Panc1 (cell line): ENCODE results near the gene HCFC1. TPM values are rescaled to one million over a fixed set of nuclear protein-coding genes. Genes with fewer than 3 reads are reported as not detected.
A peak's percentile ranks its signal among the peaks of the same experiment; 100 is the strongest.

ENCODE experiments used
- ATAC-seq: fragments of 200-7000 bp; cut with Tn5 transposase; 2 replicates; pipeline ENCODE4 v1.9.1; 2020; ENCODE audit warnings: mild to moderate bottlenecking, moderate library complexity
- BruUV-seq: library from RNA; stranded (reverse); fragments of 400-500 nt; replicated peaks from 2 replicates; lab custom pipeline; 2021; lab: Mats Ljungman, UMichigan
- CTCF ChIA-PET: fragments of 300-600 bp; sonication (Branson Sonifier 250); formaldehyde crosslinking; loops from one replicate; lab custom pipeline; 2022; ENCODE audit warnings: antibody characterized with exemption; lab: Charles Lee
- POLR2A ChIA-PET: fragments of 300-600 bp; sonication (Branson Sonifier 250); formaldehyde crosslinking; loops from one replicate; lab custom pipeline; 2022; ENCODE audit warnings: antibody characterized with exemption; lab: Charles Lee
- DNase-seq: peaks from one replicate; pipeline ENCODE4 v3.0.0-alpha.2; 2010; ENCODE audit warnings: low read depth, low spot score
- H3K27ac ChIP-seq: 2 replicates; pipeline ENCODE4 v1.5.1; 2011; ENCODE audit warnings: mild to moderate bottlenecking, low read length, inconsistent platforms
- H3K27me3 ChIP-seq: fragments of 200-500 bp; sonication (Bioruptor generic); 2 replicates; pipeline ENCODE4 v1.6.0; 2014; ENCODE audit warnings: low read length, inconsistent platforms; ENCODE audit not compliant: control insufficient read depth, insufficient read depth
- H3K36me3 ChIP-seq: fragments of 200-500 bp; sonication (Bioruptor generic); 2 replicates; pipeline ENCODE4 v1.5.1; 2014; ENCODE audit warnings: inconsistent platforms, mild to moderate bottlenecking, low read length, moderate library complexity; ENCODE audit not compliant: control insufficient read depth, insufficient read depth
- H3K4me1 ChIP-seq: 2 replicates; pipeline ENCODE4 v1.5.1; 2011; ENCODE audit warnings: inconsistent platforms, mild to moderate bottlenecking, low read length, moderate library complexity; ENCODE audit not compliant: control insufficient read depth, insufficient read depth
- H3K4me3 ChIP-seq, 2 experiments: 2 replicates each; pipeline ENCODE4 v1.5.1; 2011 to 2012; ENCODE audit warnings: low read depth in 2 of 2, low read length in 2 of 2, mild to moderate bottlenecking in 2 of 2, inconsistent platforms in 1 of 2, moderate library complexity in 1 of 2
- H3K9me3 ChIP-seq: fragments of 200-500 bp; sonication (Bioruptor generic); 2 replicates; pipeline ENCODE4 v1.5.1; 2014; ENCODE audit warnings: low read depth, mild to moderate bottlenecking, inconsistent platforms, low read length, moderate library complexity; ENCODE audit not compliant: control insufficient read depth, insufficient read depth
- POLR2AphosphoS5 ChIP-seq: IDR thresholded peaks from 2 replicates; pipeline ENCODE4 v1.6.1; 2012; ENCODE audit warnings: mild to moderate bottlenecking, low read depth, low read length, moderate library complexity
- REST ChIP-seq, 2 experiments: IDR thresholded peaks; 2 replicates each; pipeline ENCODE4 v1.6.1; 2011 to 2012; ENCODE audit warnings: low read depth in 2 of 2, control low read depth in 1 of 2, low read length in 1 of 2, mild to moderate bottlenecking in 1 of 2, moderate library complexity in 1 of 2; ENCODE audit not compliant: insufficient read depth in 1 of 2
- SIN3A ChIP-seq: IDR thresholded peaks from 2 replicates; pipeline ENCODE4 v1.6.1; 2012; ENCODE audit warnings: low read depth, mild to moderate bottlenecking, low read length, moderate library complexity, borderline replicate concordance; ENCODE audit not compliant: insufficient read depth
- TCF7L2 ChIP-seq: IDR thresholded peaks from 2 replicates; pipeline ENCODE4 v1.6.1; 2011; ENCODE audit warnings: mild to moderate bottlenecking, low read depth, low read length, inconsistent platforms
- in situ Hi-C: cut with HindIII; loops from 2 replicates; pipeline ENCODE4 v1.10.0; 2016; ENCODE audit warnings: low sequenced_read_pairs, low pct_unique_long_range_greater_than_20kb
- intact Hi-C: fragments of 100-400 bp; cut with micrococcal nuclease; formaldehyde crosslinking; loops from one replicate; pipeline ENCODE4 v1.10.0; 2022; ENCODE audit not compliant: unreplicated experiment
- total RNA-seq: library from RNA; stranded (reverse); gene quantifications from one replicate; pipeline ENCODE4 v1.2.1, GENCODE V29; 2021; ENCODE audit not compliant: unreplicated experiment
- TF ChIP-seq, protein P1 (sequence below): fragments of 450-650 bp; IDR thresholded peaks from 2 replicates; pipeline ENCODE4 v1.5.1; 2017; ENCODE audit warnings: mild to moderate bottlenecking

HCFC1 gene
- total RNA-seq, 1 experiment from 2014 or later = 113 TPM

DNA sequence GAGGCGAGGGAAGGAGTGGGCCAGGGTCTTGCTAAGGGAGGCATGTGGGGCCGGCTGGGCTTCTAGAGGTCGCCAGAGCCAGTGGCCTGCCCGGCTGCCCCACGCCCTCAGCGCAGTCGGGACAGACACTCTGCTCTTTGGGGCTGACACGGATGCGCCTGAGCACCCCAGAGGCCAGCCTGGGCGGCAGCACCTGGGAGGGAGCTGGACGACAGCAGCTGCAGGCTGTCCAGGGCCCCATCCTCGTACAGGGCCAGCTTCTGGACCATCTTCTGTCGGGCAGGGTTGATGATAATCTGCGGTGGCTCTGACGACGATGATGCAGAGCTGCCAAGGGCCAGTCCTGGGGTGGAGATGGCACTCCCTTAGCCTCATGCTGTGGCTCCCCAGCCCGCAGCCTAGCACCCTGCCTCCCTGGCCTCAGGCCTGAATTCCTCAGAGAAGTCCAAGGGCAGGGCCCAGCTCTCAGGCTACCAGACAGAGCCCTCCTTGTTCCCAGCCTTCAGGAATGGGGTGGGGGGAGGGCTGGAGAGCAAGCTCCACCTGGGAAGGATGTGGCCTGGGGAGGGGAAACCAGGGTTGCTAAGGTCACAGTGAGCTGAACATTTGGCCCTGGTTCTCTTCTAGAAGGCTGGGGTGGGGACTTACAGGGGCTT lies 40.8 kb upstream of the HCFC1 start:
- H3K4me1 ChIP-seq = peaks cover 14% of the 10 kb centered on the region; the same call in 1 of the 2 replicates
- H3K36me3 ChIP-seq = no peaks in the 10 kb centered on the region; the same call in 1 of the 2 replicates
- ChIA-PET POLR2A (no interaction called here), CTCF (interaction anchor here (0.7 to 1.6 kb wide), 2 partner anchors 7 to 15 kb away, joined by 4 to 6 read pairs; no protein-coding TSS in a partner anchor)
- in situ Hi-C loops (no loop called here), intact Hi-C loops (no loop called here)
- H3K27me3 ChIP-seq = no peaks in the 10 kb centered on the region
- H3K9me3 ChIP-seq = no peaks in the 10 kb centered on the region
- ATAC-seq (peak; percentile 13; the same call in 1 of the 2 replicates), DNase-seq (no peak)
- H3K4me3 ChIP-seq = no peak overlapping the region
- no peak for TF ChIP-seq SIN3A
- no peak for TF ChIP-seq POLR2AphosphoS5
- TF ChIP-seq, protein P1, sequence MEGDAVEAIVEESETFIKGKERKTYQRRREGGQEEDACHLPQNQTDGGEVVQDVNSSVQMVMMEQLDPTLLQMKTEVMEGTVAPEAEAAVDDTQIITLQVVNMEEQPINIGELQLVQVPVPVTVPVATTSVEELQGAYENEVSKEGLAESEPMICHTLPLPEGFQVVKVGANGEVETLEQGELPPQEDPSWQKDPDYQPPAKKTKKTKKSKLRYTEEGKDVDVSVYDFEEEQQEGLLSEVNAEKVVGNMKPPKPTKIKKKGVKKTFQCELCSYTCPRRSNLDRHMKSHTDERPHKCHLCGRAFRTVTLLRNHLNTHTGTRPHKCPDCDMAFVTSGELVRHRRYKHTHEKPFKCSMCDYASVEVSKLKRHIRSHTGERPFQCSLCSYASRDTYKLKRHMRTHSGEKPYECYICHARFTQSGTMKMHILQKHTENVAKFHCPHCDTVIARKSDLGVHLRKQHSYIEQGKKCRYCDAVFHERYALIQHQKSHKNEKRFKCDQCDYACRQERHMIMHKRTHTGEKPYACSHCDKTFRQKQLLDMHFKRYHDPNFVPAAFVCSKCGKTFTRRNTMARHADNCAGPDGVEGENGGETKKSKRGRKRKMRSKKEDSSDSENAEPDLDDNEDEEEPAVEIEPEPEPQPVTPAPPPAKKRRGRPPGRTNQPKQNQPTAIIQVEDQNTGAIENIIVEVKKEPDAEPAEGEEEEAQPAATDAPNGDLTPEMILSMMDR = no peak
- TF ChIP-seq REST (IDR thresholded peaks at IDR 0.05; ENCODE audit: insufficient read depth in 1 of 2, low read depth in 2 of 2, low read length in 1 of 2) = no peak
- TF ChIP-seq TCF7L2 = no peak
- peak overlapping the region; percentile 36; the same call in 1 of the 2 replicates for H3K27ac ChIP-seq
- BruUV-seq = no TSS peak

DNA sequence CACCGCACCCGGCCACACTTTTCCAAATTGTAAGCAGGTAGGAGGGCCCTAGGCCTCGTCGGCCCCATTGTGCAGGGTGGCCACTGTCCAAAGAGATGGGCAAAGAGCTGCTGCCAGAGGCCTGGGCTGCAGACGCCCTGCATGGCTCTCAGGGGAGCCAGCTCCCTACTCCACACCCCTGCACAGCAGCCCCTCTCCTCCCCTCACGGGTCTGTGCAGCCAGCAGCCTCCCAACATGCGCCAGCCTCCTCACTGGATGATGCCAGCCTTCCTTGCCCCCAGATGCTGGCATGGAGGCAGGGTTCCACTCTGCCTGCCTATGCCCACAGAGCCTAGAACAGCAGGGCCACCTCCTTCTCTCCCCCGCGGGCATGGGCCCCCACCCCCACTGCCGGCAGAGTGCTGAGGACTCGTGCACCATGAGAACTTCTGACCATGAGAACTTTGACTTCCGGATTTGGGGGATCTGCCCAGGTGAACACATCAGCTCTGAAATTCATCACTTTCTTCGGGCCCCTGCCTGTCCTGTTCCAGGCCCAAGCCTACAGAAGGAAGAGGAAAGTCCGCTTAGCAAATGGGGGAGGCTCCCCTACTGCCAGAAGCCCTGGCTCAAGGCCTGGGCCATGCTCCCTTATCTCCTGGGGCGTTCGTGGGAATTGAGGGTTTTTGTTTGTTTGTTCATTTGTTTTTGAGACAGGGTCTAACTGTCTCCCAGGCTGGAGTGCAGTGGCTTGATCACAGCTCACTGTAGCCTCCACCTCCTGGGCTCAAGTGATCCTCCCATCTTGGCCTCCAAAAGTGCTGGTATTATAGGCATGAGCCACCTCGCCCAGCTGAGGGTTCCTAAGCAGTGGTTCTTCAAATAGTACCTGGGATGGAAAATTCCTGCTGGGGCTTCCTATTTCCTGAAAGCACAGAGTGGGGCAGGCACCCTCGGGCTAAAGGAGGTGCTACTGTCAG lies 40.0 kb upstream of the HCFC1 start:
- ChIA-PET CTCF (no interaction called here), POLR2A (interaction anchor here (0.6 kb wide), 1 partner anchor 9 kb away, joined by 5 read pairs; no protein-coding TSS in a partner anchor)
- peaks cover 14% of the 10 kb centered on the region; the same call in 1 of the 2 replicates for H3K4me1 ChIP-seq
- H3K9me3 ChIP-seq = no peaks in the 10 kb centered on the region
- BruUV-seq = no TSS peak
- TF ChIP-seq POLR2AphosphoS5 (0 out of 2 replicates have a peak, but pooled peaks have one; percentile 37), SIN3A (no peak)
- intact Hi-C loops = no loop called here
- no peaks in the 10 kb centered on the region for H3K27me3 ChIP-seq
- H3K27ac ChIP-seq = no peak overlapping the region
- no peak for ATAC-seq
- no peak for DNase-seq
- H3K36me3 ChIP-seq = no peaks in the 10 kb centered on the region; the same call in 1 of the 2 replicates
- H3K4me3 ChIP-seq = no peak overlapping the region
- in situ Hi-C loops = no loop called here
